Measurements from ENCODE around the gene MRPS5.

- TF ChIP-seq, protein P1, sequence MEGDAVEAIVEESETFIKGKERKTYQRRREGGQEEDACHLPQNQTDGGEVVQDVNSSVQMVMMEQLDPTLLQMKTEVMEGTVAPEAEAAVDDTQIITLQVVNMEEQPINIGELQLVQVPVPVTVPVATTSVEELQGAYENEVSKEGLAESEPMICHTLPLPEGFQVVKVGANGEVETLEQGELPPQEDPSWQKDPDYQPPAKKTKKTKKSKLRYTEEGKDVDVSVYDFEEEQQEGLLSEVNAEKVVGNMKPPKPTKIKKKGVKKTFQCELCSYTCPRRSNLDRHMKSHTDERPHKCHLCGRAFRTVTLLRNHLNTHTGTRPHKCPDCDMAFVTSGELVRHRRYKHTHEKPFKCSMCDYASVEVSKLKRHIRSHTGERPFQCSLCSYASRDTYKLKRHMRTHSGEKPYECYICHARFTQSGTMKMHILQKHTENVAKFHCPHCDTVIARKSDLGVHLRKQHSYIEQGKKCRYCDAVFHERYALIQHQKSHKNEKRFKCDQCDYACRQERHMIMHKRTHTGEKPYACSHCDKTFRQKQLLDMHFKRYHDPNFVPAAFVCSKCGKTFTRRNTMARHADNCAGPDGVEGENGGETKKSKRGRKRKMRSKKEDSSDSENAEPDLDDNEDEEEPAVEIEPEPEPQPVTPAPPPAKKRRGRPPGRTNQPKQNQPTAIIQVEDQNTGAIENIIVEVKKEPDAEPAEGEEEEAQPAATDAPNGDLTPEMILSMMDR (IDR thresholded peaks at IDR 0.05) = no peak
- no peak for TF ChIP-seq POLR2A (IDR thresholded peaks at IDR 0.05)
Measured at GRCh38 chr2:95058989-95059641, 62.5 kb downstream of the MRPS5 start.

Data from suprapubic skin (tissue), 3 donors.